ENCODE measurements around the gene MTRR.

The MTRR gene

DNA sequence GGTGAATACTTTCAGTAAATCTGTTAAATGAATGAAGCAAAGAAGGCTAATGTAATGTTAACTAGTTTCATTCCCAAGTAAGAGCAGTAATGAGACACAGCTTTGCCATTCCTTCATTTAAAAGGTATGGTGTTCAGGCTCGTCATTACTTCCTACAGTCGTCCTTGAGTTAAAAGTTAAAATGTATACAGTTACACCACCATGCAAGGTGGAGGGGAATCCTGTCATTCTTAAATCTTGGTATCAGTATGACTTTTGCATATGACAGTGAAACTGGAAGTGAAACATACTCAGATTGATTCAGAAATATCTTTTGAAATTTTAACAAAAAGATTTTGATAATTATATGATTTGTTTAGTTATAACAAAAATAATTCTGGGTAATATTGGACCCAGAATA lies 25.9 kb downstream of the MTRR start:
- no peaks in the 10 kb centered on the region for H4K20me1 ChIP-seq (ENCODE audit: insufficient read depth, low read length)
- no peak overlapping the region for H2AFZ ChIP-seq (ENCODE audit: low read depth, low read length)
- H3K27me3 ChIP-seq (ENCODE audit: low read depth, low read length) = no peaks in the 10 kb centered on the region
- no peaks in the 10 kb centered on the region for H3K79me2 ChIP-seq (ENCODE audit: low read length)
- H3K9me3 ChIP-seq (ENCODE audit: insufficient read depth, low read length) = no peaks in the 10 kb centered on the region
- peak overlapping the region; percentile 50 for H3K4me3 ChIP-seq (ENCODE audit: low read length)
- H3K27ac ChIP-seq (ENCODE audit: low read length) = peak overlapping the region; percentile 86
- peaks cover 77% of the 10 kb centered on the region for H3K36me3 ChIP-seq (replicated peaks; ENCODE audit: low read depth, low read length)
- H3K4me2 ChIP-seq (ENCODE audit: low read length) = peak overlapping the region; percentile 77
- peak overlapping the region; percentile 31; the same call in 1 of the 2 replicates for H3K9ac ChIP-seq (ENCODE audit: low read length)
- peaks cover 27% of the 10 kb centered on the region for H3K4me1 ChIP-seq (ENCODE audit: low read length)
- TF ChIP-seq EZH2phosphoT487 (IDR thresholded peaks at IDR 0.05; ENCODE audit: low read depth) = no peak
- TF ChIP-seq, protein P1, sequence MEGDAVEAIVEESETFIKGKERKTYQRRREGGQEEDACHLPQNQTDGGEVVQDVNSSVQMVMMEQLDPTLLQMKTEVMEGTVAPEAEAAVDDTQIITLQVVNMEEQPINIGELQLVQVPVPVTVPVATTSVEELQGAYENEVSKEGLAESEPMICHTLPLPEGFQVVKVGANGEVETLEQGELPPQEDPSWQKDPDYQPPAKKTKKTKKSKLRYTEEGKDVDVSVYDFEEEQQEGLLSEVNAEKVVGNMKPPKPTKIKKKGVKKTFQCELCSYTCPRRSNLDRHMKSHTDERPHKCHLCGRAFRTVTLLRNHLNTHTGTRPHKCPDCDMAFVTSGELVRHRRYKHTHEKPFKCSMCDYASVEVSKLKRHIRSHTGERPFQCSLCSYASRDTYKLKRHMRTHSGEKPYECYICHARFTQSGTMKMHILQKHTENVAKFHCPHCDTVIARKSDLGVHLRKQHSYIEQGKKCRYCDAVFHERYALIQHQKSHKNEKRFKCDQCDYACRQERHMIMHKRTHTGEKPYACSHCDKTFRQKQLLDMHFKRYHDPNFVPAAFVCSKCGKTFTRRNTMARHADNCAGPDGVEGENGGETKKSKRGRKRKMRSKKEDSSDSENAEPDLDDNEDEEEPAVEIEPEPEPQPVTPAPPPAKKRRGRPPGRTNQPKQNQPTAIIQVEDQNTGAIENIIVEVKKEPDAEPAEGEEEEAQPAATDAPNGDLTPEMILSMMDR (IDR thresholded peaks at IDR 0.05; ENCODE audit: low read depth, low read length) = no peak

DNA sequence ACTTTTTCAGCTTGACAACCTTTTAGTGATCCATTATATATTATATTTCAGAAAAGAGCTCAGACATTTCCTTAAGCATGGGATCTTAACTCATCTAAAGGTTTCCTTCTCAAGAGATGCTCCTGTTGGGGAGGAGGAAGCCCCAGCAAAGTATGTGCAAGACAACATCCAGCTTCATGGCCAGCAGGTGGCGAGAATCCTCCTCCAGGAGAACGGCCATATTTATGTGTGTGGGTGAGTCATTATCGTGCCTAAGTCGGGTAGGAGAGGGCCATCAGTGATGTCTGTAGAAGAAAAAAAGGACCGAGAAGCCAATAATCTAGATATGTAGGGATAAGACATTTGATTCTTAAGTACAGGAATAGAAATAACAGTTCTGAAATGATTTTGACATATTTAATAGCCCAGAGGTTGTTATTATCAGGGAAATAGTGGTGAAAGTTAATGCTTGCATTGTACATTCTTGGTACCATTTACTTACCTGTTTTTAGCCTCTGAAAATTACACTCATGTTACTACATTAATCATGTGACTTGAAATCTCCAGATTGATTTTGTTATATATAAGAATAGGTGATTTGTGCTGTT lies 28.2 kb downstream of the MTRR start:
- H3K79me2 ChIP-seq (ENCODE audit: low read length) = no peaks in the 10 kb centered on the region
- H3K9ac ChIP-seq (ENCODE audit: low read length) = no peak overlapping the region
- H3K4me3 ChIP-seq (ENCODE audit: low read length) = no peak overlapping the region
- no peak overlapping the region for H2AFZ ChIP-seq (ENCODE audit: low read depth, low read length)
- H3K36me3 ChIP-seq (replicated peaks; ENCODE audit: low read depth, low read length) = peaks cover 73% of the 10 kb centered on the region
- TF ChIP-seq, protein P1 (IDR thresholded peaks at IDR 0.05; ENCODE audit: low read depth, low read length) = peak; percentile 16; the same call in 1 of the 2 replicates
- TF ChIP-seq EZH2phosphoT487 (IDR thresholded peaks at IDR 0.05; ENCODE audit: low read depth) = no peak
- peaks cover 27% of the 10 kb centered on the region for H3K4me1 ChIP-seq (ENCODE audit: low read length)
- H3K9me3 ChIP-seq (ENCODE audit: insufficient read depth, low read length) = no peaks in the 10 kb centered on the region
- no peaks in the 10 kb centered on the region for H4K20me1 ChIP-seq (ENCODE audit: insufficient read depth, low read length)
- no peak overlapping the region for H3K4me2 ChIP-seq (ENCODE audit: low read length)
- no peak overlapping the region for H3K27ac ChIP-seq (ENCODE audit: low read length)
- no peaks in the 10 kb centered on the region for H3K27me3 ChIP-seq (ENCODE audit: low read depth, low read length)

DNA sequence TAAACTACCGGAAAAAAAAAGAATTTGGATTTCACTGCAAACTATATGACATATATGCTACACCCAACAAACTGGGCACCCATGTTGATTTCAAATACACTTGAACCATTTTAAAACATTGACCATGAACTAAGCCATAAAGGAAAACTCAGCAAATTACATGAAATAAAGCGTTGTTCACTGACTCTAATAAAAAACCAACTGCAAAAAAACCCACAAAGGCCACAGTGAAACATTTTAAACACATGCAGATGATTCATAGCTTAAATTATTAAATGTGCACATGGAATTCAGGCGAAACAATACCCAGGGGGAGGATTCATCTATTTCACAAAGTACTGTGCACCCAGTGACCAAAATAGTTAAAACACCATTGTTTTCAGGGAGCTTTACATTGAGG lies 33.3 kb downstream of the MTRR start:
- H3K27ac ChIP-seq (ENCODE audit: low read length) = no peak overlapping the region
- H3K4me1 ChIP-seq (ENCODE audit: low read length) = peaks cover 12% of the 10 kb centered on the region
- no peaks in the 10 kb centered on the region for H4K20me1 ChIP-seq (ENCODE audit: insufficient read depth, low read length)
- H3K4me3 ChIP-seq (ENCODE audit: low read length) = no peak overlapping the region
- H3K36me3 ChIP-seq (replicated peaks; ENCODE audit: low read depth, low read length) = peaks cover 60% of the 10 kb centered on the region
- no peak overlapping the region for H2AFZ ChIP-seq (ENCODE audit: low read depth, low read length)
- H3K9me3 ChIP-seq (ENCODE audit: insufficient read depth, low read length) = no peaks in the 10 kb centered on the region
- H3K79me2 ChIP-seq (ENCODE audit: low read length) = no peaks in the 10 kb centered on the region
- no peaks in the 10 kb centered on the region for H3K27me3 ChIP-seq (ENCODE audit: low read depth, low read length)
- TF ChIP-seq, protein P1 (IDR thresholded peaks at IDR 0.05; ENCODE audit: low read depth, low read length) = no peak
- TF ChIP-seq EZH2phosphoT487 (IDR thresholded peaks at IDR 0.05; ENCODE audit: low read depth) = no peak
- no peak overlapping the region for H3K4me2 ChIP-seq (ENCODE audit: low read length)
- H3K9ac ChIP-seq (ENCODE audit: low read length) = no peak overlapping the region

DNA sequence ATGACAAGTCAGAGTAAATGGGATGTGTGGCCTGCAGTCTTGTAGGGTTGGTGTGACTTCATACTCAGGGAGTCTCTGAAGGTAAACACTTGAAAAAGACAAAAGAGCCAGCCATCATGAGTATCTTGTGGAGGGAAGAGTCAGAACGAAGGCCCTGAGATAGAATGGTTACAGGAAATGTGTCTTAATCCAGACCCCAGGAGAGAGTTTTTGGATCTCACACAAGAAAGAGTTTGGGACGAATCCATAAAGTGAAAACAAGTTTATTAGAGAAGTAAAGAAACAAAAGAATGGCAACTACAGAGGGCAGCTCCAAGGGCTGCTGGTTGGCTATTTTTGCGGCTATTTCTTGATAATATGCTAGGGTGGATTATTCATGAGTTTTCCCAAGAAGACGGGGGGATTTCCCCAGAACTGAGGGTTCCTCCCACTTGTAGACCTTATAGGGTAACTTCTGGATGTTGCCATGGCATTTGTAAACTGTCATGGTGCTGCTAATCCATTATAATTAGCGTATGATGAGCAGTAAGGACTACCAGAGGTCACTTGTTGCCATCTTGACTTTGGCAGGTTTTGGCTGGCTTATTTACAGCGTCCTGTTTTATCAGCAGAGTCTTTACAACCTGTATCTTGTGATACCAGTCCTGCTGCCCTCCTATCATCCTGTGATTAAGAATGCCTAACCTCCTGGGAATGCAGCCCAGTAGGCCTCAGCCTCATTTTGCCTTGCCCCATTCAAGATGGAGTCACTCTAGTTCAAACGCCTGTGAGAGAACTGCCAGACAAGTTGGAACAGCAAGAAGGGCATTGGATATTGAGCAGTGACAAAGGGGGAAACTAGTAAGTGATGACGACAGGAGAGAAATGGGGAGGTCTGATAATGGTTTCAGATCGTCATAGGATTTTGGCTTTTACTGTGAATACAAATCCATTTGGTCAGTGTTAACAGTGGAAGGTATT lies 34.0 kb downstream of the MTRR start:
- Histone ChIP-seq H3K79me2 (ENCODE audit: low read length) (no peaks in the 10 kb centered on the region), H4K20me1 (ENCODE audit: insufficient read depth, low read length) (no peaks in the 10 kb centered on the region), H3K4me1 (ENCODE audit: low read length) (peaks cover 12% of the 10 kb centered on the region), H3K36me3 (replicated peaks; ENCODE audit: low read depth, low read length) (peaks cover 62% of the 10 kb centered on the region), H3K27ac (ENCODE audit: low read length) (no peak overlapping the region), H3K4me2 (ENCODE audit: low read length) (no peak overlapping the region), H3K27me3 (ENCODE audit: low read depth, low read length) (no peaks in the 10 kb centered on the region), H3K9me3 (ENCODE audit: insufficient read depth, low read length) (no peaks in the 10 kb centered on the region), H3K4me3 (ENCODE audit: low read length) (no peak overlapping the region), H3K9ac (ENCODE audit: low read length) (no peak overlapping the region), H2AFZ (ENCODE audit: low read depth, low read length) (no peak overlapping the region)
- TF ChIP-seq EZH2phosphoT487 (IDR thresholded peaks at IDR 0.05; ENCODE audit: low read depth) = no peak
- TF ChIP-seq, protein P1 (IDR thresholded peaks at IDR 0.05; ENCODE audit: low read depth, low read length) = no peak

Measured in OCI-LY3 (cell line).